HL-60/S4 treated with retinoic acid at 250 ng/mL for 4 days and 3 days (cell line): ENCODE measurements around the gene OGFR.

ENCODE experiments used
- in situ Hi-C: fragments of 300-500 bp; cut with MboI; formaldehyde crosslinking; loops from 2 replicates; pipeline ENCODE4 v1.7.0; 2022; ENCODE audit warnings: low sequenced_read_pairs

The OGFR gene

DNA sequence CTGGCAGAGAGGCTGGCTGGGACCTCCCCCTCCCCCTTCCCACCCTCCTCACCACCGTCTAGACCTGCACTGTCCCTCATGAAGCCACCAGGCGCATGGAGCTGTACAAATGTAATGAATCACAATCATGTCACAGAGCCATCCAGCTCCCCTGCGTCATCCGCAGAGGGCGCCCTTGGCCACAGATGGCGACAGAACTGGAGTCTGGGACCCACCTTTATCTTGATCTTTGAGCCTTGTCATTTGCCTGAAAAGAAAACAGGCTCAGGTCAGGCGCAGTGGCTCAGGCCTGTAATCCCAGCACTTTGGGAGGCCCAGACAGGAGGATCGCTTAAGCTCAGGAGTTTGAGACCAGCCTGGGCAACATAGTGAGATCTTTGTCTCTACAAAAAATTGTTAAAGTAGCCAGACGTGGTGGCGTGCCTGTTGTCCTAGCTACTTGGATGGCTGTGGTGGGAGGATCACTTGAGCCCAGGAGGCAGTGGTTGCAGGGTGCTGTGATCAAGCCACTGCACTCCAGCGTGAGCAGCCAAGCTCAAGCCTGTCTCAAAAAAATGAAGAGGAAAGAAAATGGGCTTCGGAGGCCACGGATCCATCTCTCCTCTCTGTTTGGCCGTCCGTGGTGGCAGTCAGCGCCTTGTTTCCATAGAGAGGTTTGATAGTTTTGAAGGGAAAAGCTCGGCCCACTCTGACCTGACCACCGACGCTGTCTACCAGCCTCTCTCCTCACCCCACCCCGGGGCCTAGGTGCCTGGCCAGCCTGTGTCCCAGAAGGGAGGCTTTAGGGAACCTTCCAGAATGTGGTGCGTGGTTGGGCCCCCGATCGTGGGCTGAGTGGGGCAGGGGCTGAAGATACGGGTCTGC is 18.4 kb downstream of the OGFR start:
- in situ Hi-C loops: no loop called here

DNA sequence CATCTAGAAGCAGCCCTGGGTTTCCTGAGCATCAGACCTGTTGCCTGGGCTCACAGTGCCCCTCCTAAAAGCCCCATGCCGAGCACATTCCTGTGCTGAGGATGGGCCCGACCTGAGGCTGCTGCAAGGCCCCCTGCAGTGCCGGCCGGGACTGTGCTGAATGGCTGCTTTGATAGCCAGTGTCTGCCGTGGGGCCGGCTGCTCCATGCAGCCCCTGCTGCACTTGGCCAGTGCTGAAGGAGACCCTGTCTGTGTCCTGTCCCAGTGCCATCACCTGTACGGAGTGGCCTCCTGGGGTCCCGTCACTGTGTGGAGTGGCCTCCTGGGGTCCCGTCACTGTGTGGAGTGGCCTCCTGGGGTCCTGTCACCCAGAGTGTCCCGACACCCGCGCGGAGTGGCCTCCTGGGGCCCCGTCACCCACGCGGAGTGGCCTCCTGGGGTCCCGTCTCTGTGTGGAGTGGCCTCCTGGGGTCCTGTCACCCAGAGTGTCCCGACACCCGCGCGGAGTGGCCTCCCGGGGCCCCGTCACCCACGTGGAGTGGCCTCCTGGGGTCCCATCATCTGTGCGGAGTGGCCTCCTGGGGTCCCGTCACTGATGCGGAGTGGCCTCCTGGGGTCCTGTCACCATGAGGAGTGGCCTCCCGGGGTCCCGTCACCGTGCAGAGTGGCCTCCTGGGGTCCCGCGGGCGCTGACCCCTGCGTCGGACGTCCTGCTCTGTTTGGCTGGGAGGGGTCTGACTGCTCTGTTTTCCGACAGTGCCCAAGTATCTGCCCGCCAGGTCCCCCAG is 19.2 kb downstream of the OGFR start:
- in situ Hi-C loops: no loop called here

DNA sequence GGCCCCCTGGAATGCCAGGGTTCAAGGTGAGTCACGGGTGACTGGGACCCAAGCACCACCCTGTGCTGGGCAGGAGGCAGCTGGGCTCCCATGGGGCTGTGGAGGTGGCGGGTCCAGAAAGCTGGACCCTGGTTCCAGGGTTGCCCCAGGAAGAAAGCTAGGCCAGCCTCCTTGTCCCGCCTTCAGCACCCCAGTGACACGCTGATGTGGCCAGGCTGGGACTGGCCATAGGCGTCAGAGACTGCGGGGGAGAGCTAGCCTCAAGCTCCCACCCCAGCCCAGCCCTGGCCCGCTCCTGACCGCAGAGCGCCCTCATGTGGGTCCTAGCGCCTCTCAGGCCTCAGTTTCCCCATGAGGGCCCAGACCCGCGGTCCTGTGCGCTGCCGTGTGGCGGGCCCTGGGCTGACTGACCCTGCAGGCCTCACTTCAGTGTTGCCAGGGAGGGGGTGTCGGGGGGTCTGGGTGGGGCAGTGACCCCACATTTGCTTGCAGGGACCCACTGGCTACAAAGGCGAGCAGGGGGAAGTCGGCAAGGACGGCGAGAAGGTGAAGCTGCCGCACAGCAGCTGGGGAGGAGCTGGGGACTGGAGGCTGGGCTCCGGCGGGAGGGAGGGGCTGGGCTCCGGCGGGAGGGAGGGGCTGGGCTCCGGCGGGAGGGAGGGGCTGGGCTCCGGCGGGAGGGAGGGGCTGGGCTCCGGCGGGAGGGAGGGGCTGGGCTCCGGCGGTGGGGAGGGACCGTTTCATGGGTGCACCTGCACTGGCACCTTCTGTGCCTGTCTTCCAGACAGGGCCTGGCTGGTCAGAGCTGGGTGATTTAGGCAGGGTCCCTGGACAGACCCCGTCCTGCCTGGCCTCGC is 20.1 kb downstream of the OGFR start:
- in situ Hi-C loops: no loop called here

DNA sequence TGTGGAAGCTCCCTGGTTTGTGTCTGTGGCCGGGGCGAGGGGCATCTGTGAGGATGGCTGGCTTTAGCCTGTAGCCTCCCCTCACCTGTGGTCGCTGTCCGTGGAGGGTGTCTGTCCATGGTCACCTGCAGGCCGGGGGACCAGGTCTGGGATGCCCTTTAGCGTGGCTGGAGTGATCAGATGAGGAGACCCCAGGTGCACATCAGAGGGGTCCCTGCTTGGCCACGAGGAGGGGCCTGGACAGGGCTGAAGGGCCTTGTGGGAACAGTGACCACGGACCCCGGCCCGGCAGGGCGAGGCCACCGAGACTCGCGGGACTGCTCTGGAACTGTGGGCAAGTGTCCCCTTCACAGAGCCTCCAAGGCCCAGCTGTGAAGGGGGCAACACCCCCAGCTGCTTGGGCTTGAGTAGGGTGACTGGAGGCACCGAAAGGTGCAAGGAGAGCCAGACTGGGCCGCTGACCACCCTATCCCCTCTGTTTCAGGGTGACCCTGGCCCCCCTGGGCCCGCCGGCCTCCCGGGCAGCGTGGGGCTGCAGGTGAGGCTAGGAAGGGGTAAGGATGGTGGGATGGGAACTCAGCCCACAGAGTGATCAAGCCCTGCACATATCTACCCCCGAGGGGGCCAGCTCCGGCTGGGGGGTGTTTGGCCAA is 20.8 kb downstream of the OGFR start:
- in situ Hi-C loops: no loop called here

DNA sequence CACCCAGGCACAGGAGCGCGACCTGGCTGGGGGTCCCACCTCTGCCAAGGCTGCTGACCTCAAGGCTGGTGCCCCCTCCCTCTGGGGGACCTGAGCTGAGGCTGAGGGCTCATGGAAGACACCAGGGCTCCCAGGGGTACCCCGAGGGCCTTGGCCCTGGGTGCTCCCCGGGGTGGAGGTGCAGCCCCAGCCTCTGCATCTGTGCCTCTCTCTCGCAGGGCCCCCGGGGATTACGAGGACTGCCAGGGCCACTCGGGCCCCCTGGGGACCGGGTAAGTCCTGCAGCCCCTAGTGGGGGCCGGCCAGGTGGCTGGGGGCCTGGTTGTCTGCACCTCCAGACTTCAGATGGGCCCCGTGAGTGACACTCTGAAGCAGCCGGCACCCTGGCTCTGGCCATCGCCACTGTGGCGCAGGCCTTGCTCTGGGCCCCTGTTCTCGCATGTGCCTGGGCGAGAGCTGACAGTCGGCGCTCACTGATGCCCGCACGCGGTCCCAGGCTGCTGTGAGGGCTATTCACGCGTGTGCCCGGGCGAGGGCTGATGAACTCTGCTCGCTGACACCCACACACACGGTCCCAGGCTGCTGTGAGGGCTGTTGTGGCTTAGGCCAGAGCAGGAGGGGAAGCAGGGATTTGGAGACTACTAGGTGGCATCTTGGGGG is 21.5 kb downstream of the OGFR start:
- in situ Hi-C loops: no loop called here

DNA sequence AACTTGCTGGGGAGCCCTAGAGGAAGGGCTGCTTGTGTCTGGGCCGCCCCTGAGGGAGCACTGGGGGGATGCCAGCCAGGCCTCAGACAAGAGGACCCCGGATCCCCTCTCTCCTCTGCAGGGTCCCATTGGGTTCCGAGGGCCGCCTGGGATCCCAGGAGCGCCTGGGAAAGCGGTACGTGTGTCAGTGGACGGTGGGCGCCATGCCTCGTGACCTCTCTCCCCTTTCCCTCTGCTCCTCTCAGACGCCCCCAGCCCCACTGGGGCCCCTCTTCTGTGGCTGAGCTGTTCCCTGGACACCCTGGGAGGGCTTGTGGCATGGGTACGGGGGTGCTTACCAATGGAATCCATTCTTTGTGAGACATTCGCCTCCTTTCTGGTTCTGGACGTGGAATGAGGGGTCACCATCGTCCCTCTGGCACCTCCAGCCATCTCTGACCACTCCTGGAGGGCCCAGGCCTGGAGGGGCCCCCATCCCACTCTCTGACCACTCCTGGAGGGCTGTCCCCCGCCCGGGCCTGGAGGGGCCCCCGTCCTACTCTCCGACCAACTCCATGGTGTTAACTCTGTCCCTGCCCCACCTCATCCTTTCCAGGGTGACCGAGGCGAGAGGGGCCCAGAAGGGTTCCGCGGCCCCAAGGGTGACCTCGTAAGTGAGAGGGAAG is 22.1 kb downstream of the OGFR start:
- in situ Hi-C loops: no loop called here

DNA sequence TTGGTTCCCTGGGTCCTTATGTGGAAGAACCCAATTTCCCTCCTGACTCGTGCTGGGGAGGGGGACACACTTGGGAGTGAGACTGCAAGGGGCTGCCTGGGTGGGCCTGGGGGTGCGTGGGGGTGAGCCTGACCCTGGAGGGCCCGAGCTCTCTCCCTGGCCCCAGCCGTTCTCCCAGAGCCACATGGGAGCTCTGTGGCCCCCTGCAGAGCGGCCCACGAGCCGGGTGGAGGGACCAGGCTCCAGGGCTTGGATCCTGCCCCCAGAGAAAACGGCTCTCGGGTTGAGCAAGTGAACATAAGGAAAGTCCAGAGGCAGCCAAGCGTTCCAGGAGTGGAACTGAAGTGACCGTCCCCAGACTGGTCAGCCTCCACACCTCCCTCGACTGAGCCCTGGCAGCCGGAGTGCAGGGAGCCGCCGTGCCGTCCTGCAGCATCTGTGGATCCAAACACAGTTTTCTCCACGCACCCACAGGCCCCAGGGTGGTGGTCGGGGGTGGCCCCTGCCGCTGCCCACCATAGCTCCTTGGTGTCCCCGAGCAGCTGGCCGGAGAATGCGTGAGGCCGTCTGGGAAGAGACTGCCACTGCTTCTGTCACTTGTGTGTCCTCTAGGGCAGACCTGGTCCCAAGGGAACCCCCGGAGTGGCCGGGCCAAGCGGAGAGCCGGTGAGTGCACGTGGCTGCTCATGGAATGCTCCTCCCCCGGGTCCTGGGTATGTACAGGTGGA is 22.8 kb downstream of the OGFR start:
- in situ Hi-C loops: no loop called here

DNA sequence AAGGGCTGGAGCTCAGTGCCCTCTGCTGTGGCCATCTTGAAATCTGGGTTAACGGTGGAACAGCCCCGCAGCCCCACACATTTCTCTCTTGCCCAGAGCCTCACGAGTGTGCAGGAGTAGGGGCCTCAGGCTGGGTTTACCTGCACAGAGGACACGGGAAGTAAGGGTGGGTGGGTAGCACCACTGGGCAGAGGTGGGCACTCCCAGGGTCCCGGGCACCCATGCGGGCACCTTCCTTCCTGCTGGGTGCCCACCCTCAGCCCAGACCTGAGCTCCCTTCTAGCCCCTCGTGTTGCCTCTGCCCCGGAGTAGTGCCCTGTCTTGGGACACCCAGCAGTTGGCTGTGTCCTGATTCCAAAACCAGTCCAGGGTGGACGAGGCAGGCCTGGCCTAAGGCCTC is 23.4 kb downstream of the OGFR start:
- in situ Hi-C loops: no loop called here

DNA sequence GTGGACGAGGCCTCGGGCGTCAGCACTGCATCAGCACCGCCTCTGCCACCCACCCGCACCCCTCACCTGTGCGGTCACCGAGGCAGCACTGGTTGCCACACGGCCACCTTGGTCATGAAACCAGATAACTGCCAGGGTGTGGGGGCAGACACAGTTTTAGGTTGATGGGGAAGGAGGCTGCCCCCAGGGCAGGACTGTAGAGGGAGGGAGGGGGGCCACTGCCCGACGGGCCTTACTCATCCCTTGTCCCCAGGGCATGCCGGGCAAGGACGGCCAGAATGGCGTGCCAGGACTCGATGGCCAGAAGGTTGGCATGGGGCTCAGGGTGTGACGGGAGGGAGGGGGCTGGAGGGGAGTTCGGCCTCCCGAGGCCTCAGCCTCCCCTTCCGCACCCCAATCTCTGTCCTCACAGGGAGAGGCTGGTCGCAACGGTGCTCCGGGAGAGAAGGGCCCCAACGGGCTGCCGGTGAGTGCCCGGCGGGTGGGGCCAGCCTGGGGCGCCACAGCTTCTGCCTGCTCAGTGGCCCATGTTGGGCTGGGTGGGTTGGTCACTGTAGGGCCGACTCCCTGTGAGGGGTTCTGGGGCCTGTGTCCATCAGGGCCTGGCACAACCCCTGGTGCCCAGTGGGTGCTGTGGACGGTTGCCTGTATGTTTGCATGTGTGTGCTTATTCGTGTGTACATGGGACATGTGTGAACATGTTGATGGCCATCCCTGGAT is 24.0 kb downstream of the OGFR start:
- in situ Hi-C loops: no loop called here

DNA sequence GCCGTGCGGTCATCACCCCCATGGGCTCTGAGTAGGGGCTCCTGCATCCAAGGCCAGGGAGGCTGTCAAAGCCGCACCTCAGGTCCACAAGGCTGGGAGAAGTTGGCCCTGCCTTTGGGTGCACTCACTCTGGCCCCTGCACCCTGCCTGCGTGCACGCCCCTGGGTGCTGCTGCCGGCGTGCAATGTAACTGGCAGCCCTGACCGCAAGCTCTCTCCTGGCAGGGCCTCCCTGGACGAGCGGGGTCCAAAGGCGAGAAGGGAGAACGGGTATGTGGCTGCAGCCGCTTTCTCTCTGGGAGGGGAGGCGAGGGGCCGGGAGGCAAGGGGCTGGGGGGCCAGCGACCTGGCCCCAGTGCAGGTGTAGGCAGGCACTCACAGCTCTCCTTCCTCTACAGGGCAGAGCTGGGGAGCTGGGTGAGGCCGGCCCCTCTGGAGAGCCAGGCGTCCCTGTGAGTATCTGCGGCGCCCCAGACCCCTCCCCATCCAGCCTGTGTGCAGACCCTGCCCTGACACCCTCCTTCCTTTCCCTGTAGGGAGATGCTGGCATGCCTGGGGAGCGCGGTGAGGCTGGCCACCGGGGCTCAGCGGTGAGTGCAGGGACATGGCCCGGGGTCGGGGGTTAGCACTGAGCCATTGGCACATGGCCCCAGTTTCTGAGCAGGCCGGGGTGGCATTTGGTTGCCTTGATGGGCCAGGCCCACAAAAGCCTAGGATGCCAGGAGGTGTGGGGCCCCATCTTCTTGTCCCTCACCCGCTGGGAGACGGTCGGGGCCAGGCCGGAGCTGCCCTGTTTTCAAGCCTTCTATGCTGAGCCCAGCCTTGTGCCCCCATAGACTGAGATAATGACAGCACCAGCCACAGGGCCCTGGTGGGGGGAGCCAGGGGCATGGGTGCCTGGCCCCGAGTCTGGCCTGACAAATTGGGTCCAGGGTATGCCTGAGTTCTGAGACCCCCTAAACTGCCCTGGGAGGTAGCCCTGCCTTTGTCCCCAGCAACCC is 24.9 kb downstream of the OGFR start:
- in situ Hi-C loops: no loop called here

DNA sequence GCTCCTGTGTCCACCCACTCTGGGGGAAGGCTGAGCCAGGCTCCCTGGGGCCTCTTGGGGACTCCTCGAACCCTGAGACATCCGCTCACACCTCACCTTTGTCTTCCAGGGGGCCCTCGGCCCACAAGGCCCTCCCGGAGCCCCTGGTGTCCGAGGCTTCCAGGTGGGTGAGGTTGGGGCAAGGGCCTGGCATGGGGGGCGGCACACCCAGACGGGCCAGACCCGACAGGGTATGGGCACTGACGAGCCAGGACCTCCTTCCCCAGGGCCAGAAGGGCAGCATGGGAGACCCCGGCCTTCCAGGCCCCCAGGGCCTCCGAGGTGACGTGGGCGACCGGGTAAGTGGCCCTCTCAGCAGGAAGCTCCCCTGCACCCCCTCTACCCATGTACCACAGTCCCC is 25.6 kb downstream of the OGFR start:
- in situ Hi-C loops: no loop called here

DNA sequence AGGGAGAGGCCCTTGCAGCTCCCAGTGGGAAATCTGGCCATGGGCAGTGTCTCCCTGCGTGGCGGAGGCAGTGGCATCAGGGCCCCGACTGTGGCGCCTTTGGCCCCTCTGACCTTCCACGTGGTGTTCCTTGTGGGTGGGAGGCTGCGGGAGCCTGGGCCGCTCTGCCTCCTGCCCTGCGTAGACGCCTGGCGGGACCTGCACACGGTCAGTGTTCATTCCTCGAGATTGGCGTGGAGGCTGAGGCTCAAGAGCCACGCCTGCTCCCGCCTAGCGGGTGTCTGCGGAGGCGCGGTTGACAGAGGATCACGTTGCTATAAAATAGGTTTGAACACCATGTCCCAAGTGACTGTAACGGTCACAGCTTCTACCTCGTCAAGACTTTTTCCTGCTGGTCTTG is 26.2 kb downstream of the OGFR start:
- in situ Hi-C loops: no loop called here

DNA sequence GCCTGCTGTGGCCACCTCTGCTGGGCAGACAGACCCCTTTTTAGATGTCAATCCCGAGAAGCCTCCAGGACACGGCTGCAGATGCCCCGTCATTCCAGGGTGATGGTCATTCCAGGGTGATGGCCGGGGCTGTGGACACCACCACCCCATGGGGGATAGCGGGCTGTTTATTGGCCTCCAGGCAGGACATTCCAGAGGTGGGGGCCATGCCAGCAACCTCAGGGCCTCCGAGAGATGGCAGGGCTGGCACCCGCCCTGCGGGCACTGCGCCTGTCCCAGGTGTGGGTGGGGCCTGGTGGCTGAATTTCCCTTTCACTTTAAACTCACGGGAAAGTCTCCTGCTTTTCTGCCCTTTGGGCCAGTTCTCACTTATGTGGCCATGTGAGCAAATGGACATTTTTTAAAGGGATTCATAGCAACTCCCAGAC is 26.7 kb downstream of the OGFR start:
- in situ Hi-C loops: no loop called here

DNA sequence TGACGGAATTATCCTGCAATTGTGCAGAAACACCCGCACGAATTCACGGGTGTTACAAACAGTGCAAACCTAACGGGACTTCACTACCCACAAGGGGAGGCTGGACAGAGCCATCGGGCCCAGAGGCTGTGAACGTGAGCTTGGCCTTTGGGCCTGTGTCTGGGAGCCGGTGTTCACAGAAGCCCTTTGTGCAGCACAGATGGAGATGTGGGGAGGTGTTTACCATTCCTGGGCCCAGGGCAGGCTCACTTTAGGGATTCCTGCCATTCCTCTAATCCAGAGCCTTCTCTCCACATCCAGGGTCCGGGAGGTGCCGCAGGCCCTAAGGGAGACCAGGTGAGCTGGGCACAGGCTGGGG is 27.2 kb downstream of the OGFR start:
- in situ Hi-C loops: no loop called here

DNA sequence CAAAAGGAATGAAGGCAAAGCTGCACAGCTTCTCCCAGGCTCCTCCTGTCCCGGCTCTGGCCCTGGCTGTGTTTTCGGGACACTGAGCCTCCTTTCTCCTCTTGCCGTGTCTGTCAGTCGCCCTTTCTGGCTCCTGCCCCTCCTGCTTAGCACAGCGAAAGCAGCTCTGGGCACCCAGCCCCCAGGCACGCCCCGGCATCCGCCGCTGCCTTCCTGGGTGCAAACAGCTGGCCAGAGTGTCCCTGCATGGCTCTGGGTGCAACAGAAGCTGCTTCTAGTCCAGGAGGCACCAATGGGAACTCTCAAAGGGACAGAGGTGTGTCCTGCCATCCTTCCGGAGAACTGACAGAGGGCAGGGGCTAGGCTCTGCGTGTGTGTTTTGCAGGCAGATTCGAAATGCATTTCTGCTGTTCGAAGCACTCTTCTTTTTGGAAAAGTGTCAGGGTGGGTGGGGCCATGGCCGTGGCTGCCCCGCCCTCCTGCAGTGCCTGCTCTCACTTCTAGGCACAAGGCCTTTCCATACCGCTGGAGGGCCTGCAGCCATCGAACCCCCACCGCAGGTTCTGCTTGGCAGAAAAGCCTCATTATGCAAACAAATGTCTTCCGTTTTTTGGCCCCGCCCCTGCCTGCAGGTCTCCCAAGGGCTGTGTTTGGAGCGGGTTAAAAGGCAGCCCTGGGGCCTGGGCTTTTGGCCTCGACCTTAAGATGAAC is 27.7 kb downstream of the OGFR start:
- in situ Hi-C loops: no loop called here

DNA sequence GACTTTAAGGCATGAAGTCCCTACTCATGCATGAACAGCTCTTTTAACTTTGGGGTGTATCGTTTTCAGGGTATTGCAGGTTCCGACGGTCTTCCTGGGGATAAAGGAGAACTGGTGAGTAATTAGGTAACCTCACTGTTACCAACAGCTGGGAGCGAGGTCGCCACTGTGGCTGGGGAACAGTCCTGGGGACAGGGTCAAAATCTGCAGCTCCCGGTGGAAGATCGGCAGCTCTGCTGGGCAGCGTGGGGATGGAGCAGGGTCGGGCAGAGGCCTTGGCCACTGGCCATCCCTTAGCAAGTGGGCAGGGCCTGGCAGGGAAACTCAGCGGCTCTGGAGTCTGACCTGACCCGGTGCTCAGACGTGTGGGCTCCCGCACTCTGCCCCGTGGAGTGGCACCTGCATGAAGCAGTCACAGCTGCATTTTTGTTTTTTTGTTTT is 28.3 kb downstream of the OGFR start:
- in situ Hi-C loops: no loop called here
